GM06990 (cell line): ENCODE measurements around the gene NDUFS4.

Experiments used
- DNase-seq: peaks from one replicate; pipeline ENCODE4 v3.0.0-alpha.2; 2011; ENCODE audit not compliant: insufficient read length; ENCODE audit errors: extremely low read depth
- H3K27me3 ChIP-seq: replicated peaks from 2 replicates; pipeline ENCODE4 v1.6.0; 2011; ENCODE audit warnings: low read length; ENCODE audit not compliant: control insufficient read depth, insufficient read depth
- H3K36me3 ChIP-seq: 2 replicates; pipeline ENCODE4 v1.5.1; 2011; ENCODE audit warnings: low read length; ENCODE audit not compliant: control insufficient read depth, insufficient read depth
- H3K4me3 ChIP-seq: replicated peaks from 2 replicates; pipeline ENCODE4 v1.5.1; 2011; ENCODE audit warnings: low read depth, mild to moderate bottlenecking, control low read depth, low read length
- TF ChIP-seq, protein P1 (sequence below): IDR thresholded peaks from 2 replicates; pipeline ENCODE4 v1.5.1; 2011; ENCODE audit warnings: low read length, control low read depth, mild to moderate bottlenecking, inconsistent platforms; ENCODE audit not compliant: insufficient read depth, poor library complexity, severe bottlenecking

Gene NDUFS4

DNA sequence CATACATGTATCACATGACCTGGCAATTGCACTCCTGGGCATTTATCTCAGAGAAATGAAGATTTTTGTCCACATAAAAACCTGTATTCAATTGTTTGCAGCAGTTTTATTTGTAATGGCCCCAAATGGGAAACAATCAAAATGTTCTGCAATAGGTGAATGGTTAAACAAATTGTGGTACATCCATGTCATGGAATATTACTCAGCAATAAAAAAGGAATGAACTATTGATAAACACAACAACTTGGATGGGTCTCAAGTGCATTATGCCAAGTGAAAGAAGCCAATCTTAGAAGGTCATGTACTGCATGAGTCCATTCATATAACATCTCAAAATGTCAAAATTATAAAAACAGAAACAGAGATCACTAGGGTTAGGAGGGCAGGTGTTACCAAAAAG, 1.5 kb upstream of the NDUFS4 start:
- no peaks in the 10 kb centered on the region for H3K27me3 ChIP-seq
- no peaks in the 10 kb centered on the region for H3K36me3 ChIP-seq
- TF ChIP-seq, protein P1, sequence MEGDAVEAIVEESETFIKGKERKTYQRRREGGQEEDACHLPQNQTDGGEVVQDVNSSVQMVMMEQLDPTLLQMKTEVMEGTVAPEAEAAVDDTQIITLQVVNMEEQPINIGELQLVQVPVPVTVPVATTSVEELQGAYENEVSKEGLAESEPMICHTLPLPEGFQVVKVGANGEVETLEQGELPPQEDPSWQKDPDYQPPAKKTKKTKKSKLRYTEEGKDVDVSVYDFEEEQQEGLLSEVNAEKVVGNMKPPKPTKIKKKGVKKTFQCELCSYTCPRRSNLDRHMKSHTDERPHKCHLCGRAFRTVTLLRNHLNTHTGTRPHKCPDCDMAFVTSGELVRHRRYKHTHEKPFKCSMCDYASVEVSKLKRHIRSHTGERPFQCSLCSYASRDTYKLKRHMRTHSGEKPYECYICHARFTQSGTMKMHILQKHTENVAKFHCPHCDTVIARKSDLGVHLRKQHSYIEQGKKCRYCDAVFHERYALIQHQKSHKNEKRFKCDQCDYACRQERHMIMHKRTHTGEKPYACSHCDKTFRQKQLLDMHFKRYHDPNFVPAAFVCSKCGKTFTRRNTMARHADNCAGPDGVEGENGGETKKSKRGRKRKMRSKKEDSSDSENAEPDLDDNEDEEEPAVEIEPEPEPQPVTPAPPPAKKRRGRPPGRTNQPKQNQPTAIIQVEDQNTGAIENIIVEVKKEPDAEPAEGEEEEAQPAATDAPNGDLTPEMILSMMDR, result no peak
- DNase-seq, result no peak
- no peak overlapping the region for H3K4me3 ChIP-seq

- no peak for DNase-seq
- TF ChIP-seq, protein P1, result no peak
Measured at GRCh38 chr5:53560028-53560427, 411 bp upstream of the NDUFS4 start.

DNA sequence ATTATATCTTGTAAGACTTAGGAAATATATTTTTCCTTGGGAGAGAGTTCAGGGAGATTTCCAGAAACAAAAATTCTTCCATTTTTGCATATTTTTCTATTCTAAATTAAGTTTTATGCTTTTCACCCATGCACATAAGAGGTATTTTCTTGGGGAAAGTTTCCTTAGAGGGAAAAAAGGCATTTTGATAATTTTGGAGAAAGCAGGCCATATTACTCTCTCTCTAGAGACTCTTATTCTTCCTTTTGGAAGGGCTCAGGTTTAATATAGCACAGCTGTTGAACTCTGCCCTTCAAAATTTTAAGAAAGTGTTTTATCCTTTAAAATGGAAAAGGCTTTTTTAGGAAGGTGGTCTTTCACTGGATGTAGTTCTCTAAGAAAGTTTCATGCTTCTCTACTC, 8.0 kb downstream of the NDUFS4 start:
- Histone ChIP-seq H3K27me3 (no peaks in the 10 kb centered on the region), H3K4me3 (no peak overlapping the region), H3K36me3 (no peaks in the 10 kb centered on the region)
- no peak for DNase-seq
- TF ChIP-seq, protein P1, result no peak

More at GRCh38 chr5:53560028-53560427, 411 bp upstream of the NDUFS4 start:
- Histone ChIP-seq H3K36me3 (no peaks in the 10 kb centered on the region), H3K27me3 (no peaks in the 10 kb centered on the region), H3K4me3 (peak overlapping the region; percentile 94)

DNA sequence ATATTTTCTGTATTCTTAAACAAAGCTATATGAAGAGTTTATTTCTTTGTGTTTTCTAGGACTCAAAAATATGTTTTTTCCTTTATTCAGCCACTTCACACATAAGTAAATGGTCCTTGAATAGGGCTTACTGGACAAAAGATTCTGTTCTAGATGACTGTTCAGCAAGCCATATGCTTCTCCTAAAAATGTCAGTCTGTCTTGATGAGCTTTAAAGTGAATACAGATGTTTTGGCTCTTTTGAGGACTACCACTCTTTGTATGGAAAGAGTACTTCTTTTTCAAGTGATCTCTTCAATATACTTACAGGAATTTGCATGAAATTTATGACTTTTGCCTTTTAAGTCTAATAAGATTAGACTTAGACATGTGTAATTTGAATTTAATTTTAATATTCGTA, 8.4 kb downstream of the NDUFS4 start:
- Histone ChIP-seq H3K27me3 (no peaks in the 10 kb centered on the region), H3K4me3 (no peak overlapping the region), H3K36me3 (no peaks in the 10 kb centered on the region)
- DNase-seq, result no peak
- TF ChIP-seq, protein P1, result no peak

- TF ChIP-seq, protein P1, result no peak
- H3K27me3 ChIP-seq, result no peaks in the 10 kb centered on the region
- H3K36me3 ChIP-seq, result no peaks in the 10 kb centered on the region
- no peak for DNase-seq
- no peak overlapping the region for H3K4me3 ChIP-seq
Measured at GRCh38 chr5:53569453-53569852, 9.0 kb downstream of the NDUFS4 start.

GRCh38 chr5:53571403-53571802, 11.0 kb downstream of the NDUFS4 start:
- no peak for DNase-seq
- Histone ChIP-seq H3K36me3 (no peaks in the 10 kb centered on the region), H3K4me3 (no peak overlapping the region), H3K27me3 (no peaks in the 10 kb centered on the region)
- TF ChIP-seq, protein P1, result no peak
